Measurements from ENCODE around the gene ARRDC5.

DNA sequence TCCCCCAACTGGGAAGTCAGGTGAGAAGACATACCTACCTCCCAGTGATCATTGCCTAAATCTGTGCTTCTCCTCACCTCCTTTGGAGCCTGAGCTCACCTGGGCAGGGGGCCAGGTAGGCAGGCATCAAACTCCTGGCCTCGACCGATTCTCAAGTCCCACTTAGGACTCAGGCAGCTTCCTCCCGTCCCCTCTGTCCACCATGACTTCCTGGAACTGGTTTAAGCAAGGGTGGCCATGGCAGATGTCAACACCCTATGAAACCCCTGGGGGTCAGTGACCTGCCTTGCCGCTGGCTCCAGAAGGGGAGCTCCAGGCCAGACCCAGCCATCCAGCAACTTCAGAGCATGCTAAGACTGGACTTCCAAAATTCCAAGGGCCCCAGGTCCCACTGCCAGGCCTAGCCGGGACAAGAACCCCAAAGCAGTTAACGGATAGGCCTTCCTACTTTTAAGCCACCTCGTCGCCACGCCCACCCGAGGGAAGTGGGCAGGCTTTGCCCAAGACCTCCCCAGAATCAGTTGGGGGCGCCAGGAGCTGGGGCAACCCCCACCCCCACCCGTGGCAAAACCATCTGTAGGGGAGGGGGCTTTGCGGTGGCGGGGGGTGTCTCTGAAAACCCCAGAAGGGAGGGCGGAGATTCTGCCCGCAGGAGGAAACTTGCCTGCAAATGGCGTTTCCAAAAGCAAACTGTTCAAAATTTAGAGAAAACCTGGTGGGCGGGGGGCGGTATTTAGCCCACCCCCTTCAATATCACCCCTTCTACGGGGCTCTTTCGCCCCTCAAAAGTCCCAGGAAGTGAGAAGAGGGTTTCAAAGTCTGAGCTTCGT, 35.9 kb downstream of the ARRDC5 start:
- TF ChIP-seq, protein P1, sequence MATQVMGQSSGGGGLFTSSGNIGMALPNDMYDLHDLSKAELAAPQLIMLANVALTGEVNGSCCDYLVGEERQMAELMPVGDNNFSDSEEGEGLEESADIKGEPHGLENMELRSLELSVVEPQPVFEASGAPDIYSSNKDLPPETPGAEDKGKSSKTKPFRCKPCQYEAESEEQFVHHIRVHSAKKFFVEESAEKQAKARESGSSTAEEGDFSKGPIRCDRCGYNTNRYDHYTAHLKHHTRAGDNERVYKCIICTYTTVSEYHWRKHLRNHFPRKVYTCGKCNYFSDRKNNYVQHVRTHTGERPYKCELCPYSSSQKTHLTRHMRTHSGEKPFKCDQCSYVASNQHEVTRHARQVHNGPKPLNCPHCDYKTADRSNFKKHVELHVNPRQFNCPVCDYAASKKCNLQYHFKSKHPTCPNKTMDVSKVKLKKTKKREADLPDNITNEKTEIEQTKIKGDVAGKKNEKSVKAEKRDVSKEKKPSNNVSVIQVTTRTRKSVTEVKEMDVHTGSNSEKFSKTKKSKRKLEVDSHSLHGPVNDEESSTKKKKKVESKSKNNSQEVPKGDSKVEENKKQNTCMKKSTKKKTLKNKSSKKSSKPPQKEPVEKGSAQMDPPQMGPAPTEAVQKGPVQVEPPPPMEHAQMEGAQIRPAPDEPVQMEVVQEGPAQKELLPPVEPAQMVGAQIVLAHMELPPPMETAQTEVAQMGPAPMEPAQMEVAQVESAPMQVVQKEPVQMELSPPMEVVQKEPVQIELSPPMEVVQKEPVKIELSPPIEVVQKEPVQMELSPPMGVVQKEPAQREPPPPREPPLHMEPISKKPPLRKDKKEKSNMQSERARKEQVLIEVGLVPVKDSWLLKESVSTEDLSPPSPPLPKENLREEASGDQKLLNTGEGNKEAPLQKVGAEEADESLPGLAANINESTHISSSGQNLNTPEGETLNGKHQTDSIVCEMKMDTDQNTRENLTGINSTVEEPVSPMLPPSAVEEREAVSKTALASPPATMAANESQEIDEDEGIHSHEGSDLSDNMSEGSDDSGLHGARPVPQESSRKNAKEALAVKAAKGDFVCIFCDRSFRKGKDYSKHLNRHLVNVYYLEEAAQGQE (IDR thresholded peaks at IDR 0.05; ENCODE audit: insufficient read depth in 1 of 2, low read depth in 2 of 2, low read length in 2 of 2), result no peak
- TF ChIP-seq POLR2AphosphoS5 (IDR thresholded peaks at IDR 0.05; ENCODE audit: low read depth, low read length) (no peak), TAF1 (IDR thresholded peaks at IDR 0.05; ENCODE audit: borderline replicate concordance, insufficient read depth, low read length) (no peak), SIN3A (IDR thresholded peaks at IDR 0.05; ENCODE audit: borderline replicate concordance, insufficient read depth, low read length) (0 out of 2 replicates have a peak, but pooled peaks have one; percentile 35)

Data from PFSK-1 (cell line).